Testis (tissue), 3 donors: Measurements from ENCODE around the gene STIM2. TPM values are rescaled to one million over a fixed set of nuclear protein-coding genes. Genes with fewer than 3 reads are reported as not detected.

Experiments
- DNase-seq: peaks from one replicate; pipeline ENCODE4 v3.0.0-alpha.2; 2019
- H3K27ac ChIP-seq, 2 donors: fragments of 200-600 bp; sonication (generic); one replicate each; pipeline ENCODE4 v1.5.1; 2019
- H3K27me3 ChIP-seq: fragments of 200-600 bp; sonication (generic); one replicate; pipeline ENCODE4 v1.5.1; 2019
- H3K36me3 ChIP-seq: fragments of 200-600 bp; sonication (generic); one replicate; pipeline ENCODE4 v1.5.1; 2017; ENCODE audit warnings: low read depth; ENCODE audit errors: missing control alignments
- H3K4me1 ChIP-seq: fragments of 200-600 bp; sonication (generic); one replicate; pipeline ENCODE4 v1.5.1; 2019
- H3K4me3 ChIP-seq, 2 donors: fragments of 200-600 bp; sonication (generic); one replicate each; pipeline ENCODE4 v1.5.1; 2017 to 2019
- H3K9me3 ChIP-seq: fragments of 200-600 bp; sonication (generic); one replicate; pipeline ENCODE4 v1.5.1; 2017
- POLR2A ChIP-seq: fragments of 450-650 bp; IDR thresholded peaks from one replicate; pipeline ENCODE4 v1.6.1; 2017; ENCODE audit warnings: antibody characterized with exemption, mild to moderate bottlenecking, moderate library complexity
- WGBS, 2 donors: methylation state at CpG; one replicate each; pipeline ENCODE4 v1.1.5; 2018; 5-methylcytosine and 5-hydroxymethylcytosine counted together
- intact Hi-C: fragments of 100-400 bp; cut with DNase I; formaldehyde crosslinking; loops from one replicate; pipeline ENCODE4 v1.15.1; 2023; ENCODE audit warnings: low total_unique reads
- polyA plus RNA-seq: library from polyadenylated mRNA; stranded (reverse); fragments of 350-450 nt; fragmentation: Illumina TruSeq; extraction: RNeasy Lipid Tissue Mini Kit (QIAGEN cat#74804); gene quantifications from one replicate; pipeline ENCODE4 v1.2.3, GENCODE V29; 2014; ENCODE audit warnings: low read depth, low replicate concordance; ENCODE audit not compliant: insufficient read depth
- total RNA-seq, 2 donors: library from RNA; depleted of rRNA; stranded (reverse); fragments of >200 nt; gene quantifications; one replicate each; pipeline ENCODE4 v1.2.3, GENCODE V29; 2016
- TF ChIP-seq, protein P1 (sequence below), 3 experiments: fragments of 450-650 bp in 2 of 3; fragments of 200-600 bp in 1 of 3; sonication (generic) in 1 of 3; IDR thresholded peaks; one replicate each; pipeline ENCODE4 v1.5.1; 2016 to 2019; ENCODE audit warnings: antibody characterized with exemption in 3 of 3, mild to moderate bottlenecking in 2 of 3, moderate library complexity in 1 of 3

The STIM2 gene
- total and polyA plus RNA-seq, 3 donors from 2014 or later, result 14.3 to 35.0 (median 29.4) TPM

DNA sequence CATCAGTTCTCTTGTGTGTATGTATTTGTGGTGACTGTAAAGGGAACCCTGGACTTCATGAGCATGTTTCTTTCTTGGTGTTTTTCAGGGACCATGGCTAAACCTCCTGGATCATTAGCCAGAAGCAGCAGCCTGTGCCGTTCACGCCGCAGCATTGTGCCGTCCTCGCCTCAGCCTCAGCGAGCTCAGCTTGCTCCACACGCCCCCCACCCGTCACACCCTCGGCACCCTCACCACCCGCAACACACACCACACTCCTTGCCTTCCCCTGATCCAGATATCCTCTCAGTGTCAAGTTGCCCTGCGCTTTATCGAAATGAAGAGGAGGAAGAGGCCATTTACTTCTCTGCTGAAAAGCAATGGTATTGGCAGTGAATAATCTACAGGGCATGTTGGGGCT lies 157.0 kb downstream of the STIM2 start:
- H3K9me3 ChIP-seq, result no peaks in the 10 kb centered on the region
- no peak overlapping the region for H3K27ac ChIP-seq
- DNase-seq, result no peak
- TF ChIP-seq, protein P1, sequence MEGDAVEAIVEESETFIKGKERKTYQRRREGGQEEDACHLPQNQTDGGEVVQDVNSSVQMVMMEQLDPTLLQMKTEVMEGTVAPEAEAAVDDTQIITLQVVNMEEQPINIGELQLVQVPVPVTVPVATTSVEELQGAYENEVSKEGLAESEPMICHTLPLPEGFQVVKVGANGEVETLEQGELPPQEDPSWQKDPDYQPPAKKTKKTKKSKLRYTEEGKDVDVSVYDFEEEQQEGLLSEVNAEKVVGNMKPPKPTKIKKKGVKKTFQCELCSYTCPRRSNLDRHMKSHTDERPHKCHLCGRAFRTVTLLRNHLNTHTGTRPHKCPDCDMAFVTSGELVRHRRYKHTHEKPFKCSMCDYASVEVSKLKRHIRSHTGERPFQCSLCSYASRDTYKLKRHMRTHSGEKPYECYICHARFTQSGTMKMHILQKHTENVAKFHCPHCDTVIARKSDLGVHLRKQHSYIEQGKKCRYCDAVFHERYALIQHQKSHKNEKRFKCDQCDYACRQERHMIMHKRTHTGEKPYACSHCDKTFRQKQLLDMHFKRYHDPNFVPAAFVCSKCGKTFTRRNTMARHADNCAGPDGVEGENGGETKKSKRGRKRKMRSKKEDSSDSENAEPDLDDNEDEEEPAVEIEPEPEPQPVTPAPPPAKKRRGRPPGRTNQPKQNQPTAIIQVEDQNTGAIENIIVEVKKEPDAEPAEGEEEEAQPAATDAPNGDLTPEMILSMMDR (IDR thresholded peaks at IDR 0.05), result no peak
- no peak for TF ChIP-seq POLR2A
- 97% methylated on average over 10 to 12 of the region's 12 CpGs for WGBS, 2 donors
- no peaks in the 10 kb centered on the region for H3K36me3 ChIP-seq
- H3K27me3 ChIP-seq, result no peaks in the 10 kb centered on the region
- H3K4me3 ChIP-seq, result no peak overlapping the region
- intact Hi-C loops, result loop anchor here (10.0 kb wide), 1 partner anchor 553 kb away; no protein-coding TSS in a partner anchor
- no peaks in the 10 kb centered on the region for H3K4me1 ChIP-seq

DNA sequence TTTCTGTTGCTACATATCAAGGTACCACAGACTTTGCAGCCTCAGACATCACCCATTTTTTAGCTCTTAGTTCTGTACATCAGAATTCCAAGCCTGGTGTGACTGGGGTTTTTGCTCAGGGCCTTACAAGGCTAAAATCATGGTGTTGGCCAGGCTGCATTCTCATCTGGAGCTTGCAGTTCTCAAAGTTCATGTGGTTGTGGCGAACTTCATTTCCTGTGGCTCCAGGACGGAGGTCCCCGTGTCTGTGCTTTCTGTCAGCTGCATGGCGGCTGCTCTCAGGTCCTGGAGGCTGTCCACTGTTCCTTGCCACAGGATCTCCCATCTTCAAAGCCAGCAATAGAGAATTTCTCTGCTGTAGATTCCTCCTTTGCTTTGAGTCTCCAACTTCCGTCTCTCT lies 157.4 kb downstream of the STIM2 start:
- TF ChIP-seq POLR2A, result no peak
- TF ChIP-seq, protein P1 (IDR thresholded peaks at IDR 0.05), result no peak
- WGBS, 2 donors, result 79 to 89% methylated on average over 5 of the region's 5 CpGs

DNA sequence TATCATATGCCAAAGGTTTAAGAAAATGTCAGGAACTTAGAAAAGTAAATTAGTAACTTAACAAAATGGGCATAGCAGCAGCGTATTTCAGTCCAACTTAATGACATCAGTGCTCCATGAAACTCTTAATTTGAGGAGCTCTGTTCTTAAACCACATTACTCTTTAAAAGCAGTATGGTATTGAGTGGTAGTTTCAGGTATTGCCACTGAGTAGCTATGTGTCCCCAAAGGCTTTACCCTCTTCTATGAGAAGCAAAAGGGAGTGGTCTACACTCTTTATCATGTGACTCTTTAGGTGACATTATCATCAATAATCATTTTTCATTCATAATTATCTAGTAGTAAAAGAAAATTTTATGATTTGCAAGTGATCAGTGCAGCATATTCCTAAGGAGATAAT lies 158.3 kb downstream of the STIM2 start:
- H3K4me3 ChIP-seq, result no peak overlapping the region
- no peak for DNase-seq
- no peaks in the 10 kb centered on the region for H3K9me3 ChIP-seq
- H3K27ac ChIP-seq, result no peak overlapping the region
- no peaks in the 10 kb centered on the region for H3K36me3 ChIP-seq
- WGBS, 2 donors, result 92 to 94% methylated on average over 1 of the region's 1 CpG
- intact Hi-C loops, result loop anchor here (10.0 kb wide), 1 partner anchor 554 kb away; no protein-coding TSS in a partner anchor
- TF ChIP-seq POLR2A, result no peak
- TF ChIP-seq, protein P1 (IDR thresholded peaks at IDR 0.05), result no peak
- H3K4me1 ChIP-seq, result no peaks in the 10 kb centered on the region
- no peaks in the 10 kb centered on the region for H3K27me3 ChIP-seq

More for the DNA sequence above, 157.4 kb downstream of the STIM2 start:
- H3K36me3 ChIP-seq, result no peaks in the 10 kb centered on the region
- DNase-seq, result no peak
- H3K4me3 ChIP-seq, result no peak overlapping the region
- no peaks in the 10 kb centered on the region for H3K27me3 ChIP-seq
- H3K4me1 ChIP-seq, result no peaks in the 10 kb centered on the region
- intact Hi-C loops, result loop anchor here (10.0 kb wide), 1 partner anchor 553 kb away; no protein-coding TSS in a partner anchor
- H3K27ac ChIP-seq, result no peak overlapping the region
- no peaks in the 10 kb centered on the region for H3K9me3 ChIP-seq

DNA sequence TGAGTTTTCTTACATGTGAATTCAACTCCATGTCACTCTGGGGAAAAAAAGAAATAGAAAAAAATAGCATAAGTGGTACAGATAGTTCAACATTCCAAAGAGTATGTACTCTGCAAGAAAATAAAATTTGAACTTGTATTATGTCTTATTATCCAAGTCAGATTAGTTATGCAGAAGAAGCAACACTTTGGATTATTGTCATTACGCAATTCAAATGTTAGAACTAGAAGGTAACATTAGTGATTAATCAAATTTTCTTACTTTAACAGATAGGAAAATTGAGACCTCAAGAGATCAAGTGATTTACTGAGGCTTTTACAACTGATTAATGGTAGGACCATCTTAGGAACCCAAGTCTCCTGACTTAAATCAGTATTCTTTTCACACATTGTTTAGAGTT lies 159.1 kb downstream of the STIM2 start:
- WGBS, 2 donors, result 88 to 93% methylated on average over 1 of the region's 1 CpG
- Histone ChIP-seq H3K9me3 (no peaks in the 10 kb centered on the region), H3K27me3 (no peaks in the 10 kb centered on the region), H3K4me1 (no peaks in the 10 kb centered on the region), H3K27ac (no peak overlapping the region), H3K36me3 (no peaks in the 10 kb centered on the region), H3K4me3 (no peak overlapping the region)
- intact Hi-C loops, result loop anchor here (10.0 kb wide), 1 partner anchor 555 kb away; no protein-coding TSS in a partner anchor
- TF ChIP-seq, protein P1 (IDR thresholded peaks at IDR 0.05), result no peak
- TF ChIP-seq POLR2A, result no peak
- no peak for DNase-seq

DNA sequence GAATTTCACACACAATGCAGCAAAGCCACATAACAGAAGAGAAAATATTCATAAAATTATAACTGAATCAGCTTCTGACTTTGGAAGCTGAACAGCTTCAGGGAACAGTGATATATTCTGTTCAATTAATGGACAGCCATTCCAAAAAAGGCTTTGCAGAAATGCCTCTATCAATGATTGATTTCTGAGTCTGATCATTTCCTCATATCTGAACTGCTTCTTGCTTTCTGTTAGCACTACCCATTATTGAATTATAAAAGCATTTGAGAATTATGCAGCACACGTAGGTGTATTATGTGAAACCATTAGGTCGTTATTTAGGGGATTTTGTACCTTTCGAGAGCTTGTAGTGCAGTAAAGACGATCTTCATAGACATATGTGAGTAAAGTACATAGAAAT lies 159.6 kb downstream of the STIM2 start:
- 95 to 97% methylated on average over 4 of the region's 4 CpGs for WGBS, 2 donors
- no peak for DNase-seq
- no peaks in the 10 kb centered on the region for H3K9me3 ChIP-seq

More for the DNA sequence above, 159.6 kb downstream of the STIM2 start:
- no peaks in the 10 kb centered on the region for H3K4me1 ChIP-seq
- H3K4me3 ChIP-seq, result no peak overlapping the region
- no peaks in the 10 kb centered on the region for H3K36me3 ChIP-seq
- intact Hi-C loops, result no loop called here
- H3K27ac ChIP-seq, result no peak overlapping the region
- H3K27me3 ChIP-seq, result no peaks in the 10 kb centered on the region
- no peak for TF ChIP-seq POLR2A
- TF ChIP-seq, protein P1 (IDR thresholded peaks at IDR 0.05), result no peak
